ENCODE measurements around the gene COL6A2.
"Not testable (repeated sequence)": the region's sequence is repeated elsewhere in the genome, so short reads cannot be mapped to it uniquely, and the experiment has no call there.

COL6A2 gene

GRCh38 chr21:46144464-46145070 is 46.7 kb downstream of the COL6A2 start:
- DNase-seq (ENCODE audit: low read depth), result no peak

GRCh38 chr21:46145159-46145839 is 47.4 kb downstream of the COL6A2 start:
- no peak for DNase-seq (ENCODE audit: low read depth)

- no peak for DNase-seq (ENCODE audit: low read depth)
Observed at GRCh38 chr21:46145840-46146691, 48.2 kb downstream of the COL6A2 start.

GRCh38 chr21:46146856-46147255 is 48.9 kb downstream of the COL6A2 start:
- no peak for DNase-seq (ENCODE audit: low read depth)

- not testable (repeated sequence) for DNase-seq (ENCODE audit: low read depth)
Observed at GRCh38 chr21:46147429-46147828, 49.5 kb downstream of the COL6A2 start.

GRCh38 chr21:46148106-46148505 is 50.2 kb downstream of the COL6A2 start:
- no peak for DNase-seq (ENCODE audit: low read depth)

GRCh38 chr21:46149205-46149901 is 51.4 kb downstream of the COL6A2 start:
- DNase-seq (ENCODE audit: low read depth), result no peak

- DNase-seq (ENCODE audit: low read depth), result no peak
Observed at GRCh38 chr21:46150073-46150472, 52.2 kb downstream of the COL6A2 start.

- DNase-seq (ENCODE audit: low read depth), result no peak
Observed at GRCh38 chr21:46150491-46151121, 52.7 kb downstream of the COL6A2 start.

- no peak for DNase-seq (ENCODE audit: low read depth)
Observed at GRCh38 chr21:46151261-46151988, 53.5 kb downstream of the COL6A2 start.

GRCh38 chr21:46151989-46152926 is 54.3 kb downstream of the COL6A2 start:
- no peak for DNase-seq (ENCODE audit: low read depth)

GRCh38 chr21:46152927-46153246 is 55.0 kb downstream of the COL6A2 start:
- DNase-seq (ENCODE audit: low read depth), result no peak

GRCh38 chr21:46153247-46154154 is 55.6 kb downstream of the COL6A2 start:
- DNase-seq (ENCODE audit: low read depth), result no peak

- DNase-seq (ENCODE audit: low read depth), result no peak
Observed at GRCh38 chr21:46154155-46154954, 56.4 kb downstream of the COL6A2 start.

GRCh38 chr21:46154955-46155513 is 57.1 kb downstream of the COL6A2 start:
- DNase-seq (ENCODE audit: low read depth), result no peak

GRCh38 chr21:46155514-46156377 is 57.8 kb downstream of the COL6A2 start, which contains the start of gene FTCD:
Gene FTCD (minus strand): TSS chr21:46155579. CDS start chr21:46155523, 56 bp downstream.
- no peak for DNase-seq (ENCODE audit: low read depth)

GRCh38 chr21:46156378-46156645 is 58.4 kb downstream of the COL6A2 start:
- no peak for DNase-seq (ENCODE audit: low read depth)
